ENCODE results near the gene C1QTNF2.

- no peak for TF ChIP-seq CTCF (IDR thresholded peaks at IDR 0.05)
- TF ChIP-seq POLR2A (IDR thresholded peaks at IDR 0.05), result no peak
- no peak for TF ChIP-seq EP300 (IDR thresholded peaks at IDR 0.05)
- no peak for TF ChIP-seq POLR2AphosphoS5 (IDR thresholded peaks at IDR 0.05)
Measured at GRCh38 chr5:160357394-160357793, 13.0 kb downstream of the C1QTNF2 start.
